ENCODE data around the gene PCID2. TPM values are rescaled to one million over a fixed set of nuclear protein-coding genes. Genes with fewer than 3 reads are reported as not detected.
A peak's percentile ranks its signal among the peaks of the same experiment; 100 is the strongest.

The PCID2 gene
- total and polyA plus RNA-seq, 12 donors: 38.9 to 74.0 (median 47.3) TPM

DNA sequence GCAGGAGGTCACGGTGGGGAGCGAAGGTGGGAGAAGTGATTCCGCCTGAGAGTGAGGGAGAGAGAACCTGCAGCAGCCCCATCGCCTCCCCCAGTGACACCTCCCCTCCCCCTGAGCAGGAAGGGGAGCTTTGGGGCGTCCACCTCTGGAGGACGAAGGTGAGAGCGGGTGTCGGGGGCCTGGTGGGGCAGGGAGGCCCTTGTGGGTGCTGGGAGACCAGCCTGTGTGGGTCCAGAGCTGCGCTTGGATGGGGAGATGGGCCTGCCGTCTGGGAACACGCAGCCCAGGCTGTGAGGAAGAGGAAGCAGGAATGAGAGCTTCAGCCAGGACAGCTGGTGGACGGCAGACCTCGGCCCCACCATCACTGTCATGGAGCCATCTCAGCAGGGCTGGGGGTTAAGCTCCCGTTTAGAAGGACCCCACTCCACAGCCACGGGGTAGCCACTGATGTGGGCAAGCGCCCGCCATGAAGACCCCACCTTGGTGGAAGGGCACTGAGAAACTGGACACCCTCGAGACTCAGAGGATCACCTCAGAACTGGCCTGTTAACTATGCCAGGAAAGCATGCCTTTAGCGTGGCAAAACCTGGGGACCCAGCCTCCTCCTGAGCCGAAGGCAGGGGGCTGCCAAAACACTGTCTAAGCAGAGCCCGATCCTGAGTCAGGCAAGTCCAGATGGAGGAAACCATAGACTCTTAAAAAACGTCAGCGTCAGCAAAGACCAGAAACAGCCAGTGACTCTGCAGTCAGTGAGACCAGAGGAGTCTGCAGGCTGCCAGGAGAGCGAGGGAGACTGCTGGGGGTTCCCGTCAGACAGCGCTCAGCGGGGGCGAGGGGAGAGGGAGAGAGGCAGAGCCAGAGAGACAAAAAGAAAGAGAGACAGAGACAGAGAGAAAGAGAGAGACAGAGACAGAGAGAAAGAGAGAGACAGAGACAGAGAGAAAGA, 56.5 kb downstream of the PCID2 start:
- Histone ChIP-seq H3K4me3 (peak overlapping the region in 8 of 10 donors; percentile 45 to 62 (median 52)), H3K9me3 (peaks cover 0 to 10% (median 0%) of the 10 kb centered on the region in 11 donors), H3K36me3 (no peaks in the 10 kb centered on the region), H3K27me3 (peaks cover 0 to 20% (median 0%) of the 10 kb centered on the region in 7 donors), H3K4me1 (peaks cover 8 to 25% (median 12%) of the 10 kb centered on the region in 9 donors), H3K27ac (peak overlapping the region in 8 of 10 donors; percentile 86 to 93 (median 87))
- ATAC-seq: peak in 7 of 8 donors; percentile 21 to 38 (median 28)
- TF ChIP-seq, protein P1, sequence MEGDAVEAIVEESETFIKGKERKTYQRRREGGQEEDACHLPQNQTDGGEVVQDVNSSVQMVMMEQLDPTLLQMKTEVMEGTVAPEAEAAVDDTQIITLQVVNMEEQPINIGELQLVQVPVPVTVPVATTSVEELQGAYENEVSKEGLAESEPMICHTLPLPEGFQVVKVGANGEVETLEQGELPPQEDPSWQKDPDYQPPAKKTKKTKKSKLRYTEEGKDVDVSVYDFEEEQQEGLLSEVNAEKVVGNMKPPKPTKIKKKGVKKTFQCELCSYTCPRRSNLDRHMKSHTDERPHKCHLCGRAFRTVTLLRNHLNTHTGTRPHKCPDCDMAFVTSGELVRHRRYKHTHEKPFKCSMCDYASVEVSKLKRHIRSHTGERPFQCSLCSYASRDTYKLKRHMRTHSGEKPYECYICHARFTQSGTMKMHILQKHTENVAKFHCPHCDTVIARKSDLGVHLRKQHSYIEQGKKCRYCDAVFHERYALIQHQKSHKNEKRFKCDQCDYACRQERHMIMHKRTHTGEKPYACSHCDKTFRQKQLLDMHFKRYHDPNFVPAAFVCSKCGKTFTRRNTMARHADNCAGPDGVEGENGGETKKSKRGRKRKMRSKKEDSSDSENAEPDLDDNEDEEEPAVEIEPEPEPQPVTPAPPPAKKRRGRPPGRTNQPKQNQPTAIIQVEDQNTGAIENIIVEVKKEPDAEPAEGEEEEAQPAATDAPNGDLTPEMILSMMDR (IDR thresholded peaks at IDR 0.05): no peak
- WGBS, 2 donors: 57 to 58% methylated on average over 26 to 28 of the region's 28 CpGs
- intact Hi-C loops (cut with DNase I): loop anchor here in 2 of 10 donors (2.0 to 10.0 kb wide), 3 partner anchors 63 to 117 kb away; no protein-coding TSS in a partner anchor
- no peak for DNase-seq

DNA sequence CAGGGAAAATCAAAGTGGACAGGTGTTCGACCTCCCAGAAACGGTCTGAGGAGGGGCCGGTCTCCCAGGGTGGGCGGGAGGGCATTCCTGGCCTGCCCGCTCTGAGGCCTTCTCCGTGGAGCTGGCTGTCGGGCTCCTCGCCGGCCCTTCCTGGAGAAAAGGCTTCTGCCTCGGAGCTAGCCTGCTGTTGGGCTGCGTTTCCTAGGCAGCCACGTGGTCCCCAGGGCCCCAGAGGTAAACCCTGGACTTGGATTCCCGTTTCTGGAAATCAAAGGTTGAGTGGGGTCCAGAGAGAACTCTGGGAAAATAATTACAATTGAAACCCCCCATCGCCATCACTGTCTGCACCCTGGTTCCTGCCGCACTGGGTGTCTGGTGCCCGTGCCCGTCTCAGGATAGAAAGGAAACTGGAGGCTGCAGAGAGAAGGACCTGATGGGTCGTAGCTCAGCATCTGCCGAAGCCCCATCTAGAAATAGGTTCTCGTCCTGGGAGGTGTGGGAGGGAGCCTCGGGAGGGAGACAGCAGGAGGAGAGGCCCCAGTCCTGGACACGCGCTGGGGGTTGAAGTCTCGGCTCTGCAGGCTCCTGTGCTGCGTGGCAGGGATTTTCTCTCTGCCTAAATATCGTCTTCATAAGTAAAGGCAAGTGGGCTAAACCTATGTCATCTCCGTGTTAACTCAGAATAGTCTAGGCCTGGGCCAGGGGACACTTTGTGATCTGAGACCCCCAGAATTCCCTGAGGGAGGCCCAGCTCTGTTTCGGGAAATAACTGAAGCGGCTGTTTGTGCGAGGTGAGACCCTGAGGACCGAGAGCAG, 57.7 kb downstream of the PCID2 start:
- peaks cover 0 to 4% (median 0%) of the 10 kb centered on the region in 11 donors for H3K9me3 ChIP-seq
- ATAC-seq: no peak
- H3K4me1 ChIP-seq: peaks cover 8 to 25% (median 12%) of the 10 kb centered on the region in 9 donors
- H3K4me3 ChIP-seq: no peak overlapping the region
- no peaks in the 10 kb centered on the region for H3K36me3 ChIP-seq
- TF ChIP-seq, protein P1 (IDR thresholded peaks at IDR 0.05): no peak
- WGBS, 2 donors: 88 to 90% methylated on average over 31 of the region's 31 CpGs
- no peak overlapping the region for H3K27ac ChIP-seq
- no peak for DNase-seq
- peaks cover 0 to 20% (median 0%) of the 10 kb centered on the region in 7 donors for H3K27me3 ChIP-seq
- intact Hi-C loops (cut with DNase I): loop anchor here in 2 of 10 donors (10.0 kb wide), 2 partner anchors 64 to 116 kb away; no protein-coding TSS in a partner anchor

DNA sequence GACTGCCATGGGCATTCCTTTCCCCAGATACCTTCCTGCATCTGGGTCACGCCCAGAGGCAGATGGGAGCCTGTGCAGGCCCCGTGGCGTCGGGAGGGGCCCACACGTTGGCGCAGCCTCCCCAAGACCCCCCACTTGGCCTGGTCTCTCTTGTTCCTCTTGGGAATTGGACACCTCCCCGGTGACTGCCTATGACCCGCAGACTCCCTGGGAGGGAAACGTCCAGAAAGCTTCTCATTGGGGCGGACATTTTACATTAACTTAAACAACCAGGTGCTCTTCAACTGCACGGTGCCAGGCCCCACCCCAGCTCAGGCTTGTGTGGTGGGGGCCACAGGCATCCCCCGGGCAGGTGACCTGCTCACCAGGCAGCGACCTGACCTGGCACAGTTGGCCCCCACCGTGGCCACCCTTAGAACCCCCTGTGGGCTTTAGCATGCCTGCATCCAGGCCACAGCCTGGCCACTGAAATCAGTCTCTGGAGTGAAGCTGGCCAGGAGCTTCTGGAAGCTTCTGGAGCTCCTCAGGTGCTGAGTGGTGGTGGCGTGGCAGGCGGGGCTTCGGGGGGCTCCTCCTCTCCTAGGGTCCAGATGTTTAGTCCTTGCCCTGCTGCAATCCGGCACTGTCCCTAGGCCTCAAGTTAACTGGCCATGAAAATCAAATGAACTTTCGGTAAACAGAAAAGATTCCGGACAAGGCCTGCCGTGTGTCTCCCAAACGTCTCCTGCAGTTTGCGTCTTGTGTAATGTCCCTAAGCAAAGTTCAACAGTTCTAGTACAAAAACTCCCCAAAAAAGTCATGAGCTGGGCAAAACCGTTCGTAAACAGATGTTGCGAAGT, 58.5 kb downstream of the PCID2 start:
- 90 to 93% methylated on average over 26 of the region's 26 CpGs for WGBS, 2 donors
- Histone ChIP-seq H3K36me3 (no peaks in the 10 kb centered on the region), H3K9me3 (no peaks in the 10 kb centered on the region), H3K27me3 (peaks cover 0 to 20% (median 0%) of the 10 kb centered on the region in 7 donors), H3K4me3 (no peak overlapping the region), H3K4me1 (peaks cover 8 to 25% (median 12%) of the 10 kb centered on the region in 9 donors), H3K27ac (no peak overlapping the region)
- intact Hi-C loops (cut with DNase I): loop anchor here in 2 of 10 donors (10.0 kb wide), 2 partner anchors 65 to 115 kb away; no protein-coding TSS in a partner anchor
- no peak for DNase-seq
- TF ChIP-seq, protein P1 (IDR thresholded peaks at IDR 0.05): no peak
- ATAC-seq: no peak

All from heart right ventricle (tissue), 16 donors.